Breast epithelium (tissue), 4 donors: Measurements from ENCODE around the gene GPC6. TPM values are rescaled to one million over a fixed set of nuclear protein-coding genes. Genes with fewer than 3 reads are reported as not detected.

Experiments used
- DNase-seq, 2 donors: peaks; one replicate each; pipeline ENCODE4 v3.0.0-alpha.2; 2019; ENCODE audit warnings: low spot score in 2 of 2
- H3K27ac ChIP-seq, 2 donors: fragments of 200-600 bp; sonication (generic) in 1 of 2; one replicate each; pipeline ENCODE4 v1.5.1; 2016 to 2019; ENCODE audit warnings: mild to moderate bottlenecking in 1 of 2
- H3K27me3 ChIP-seq, 2 donors: fragments of 200-600 bp; sonication (generic) in 1 of 2; one replicate each; pipeline versions ENCODE4 v1.5.1 to v1.6.0; 2017 to 2019; ENCODE audit warnings: control low read depth in 1 of 2, mild to moderate bottlenecking in 1 of 2
- H3K36me3 ChIP-seq: fragments of 200-600 bp; one replicate; pipeline ENCODE4 v1.5.1; 2019
- H3K4me1 ChIP-seq, 2 donors: fragments of 200-600 bp; sonication (generic); one replicate each; pipeline ENCODE4 v1.5.1; 2016 to 2019; ENCODE audit warnings: control low read depth in 1 of 2
- H3K4me3 ChIP-seq, 3 donors: fragments of 200-600 bp; sonication (generic); 1 replicate in 2 of 3; 2 replicates in 1 of 3; pipeline ENCODE4 v1.5.1; 2016 to 2019; ENCODE audit warnings: mild to moderate bottlenecking in 3 of 3, moderate library complexity in 2 of 3
- H3K9me3 ChIP-seq, 2 donors: fragments of 200-600 bp; sonication (generic) in 1 of 2; one replicate each; pipeline ENCODE4 v1.5.1; 2016 to 2019; ENCODE audit warnings: control low read depth in 1 of 2
- POLR2A ChIP-seq: fragments of 450-650 bp; IDR thresholded peaks from one replicate; pipeline ENCODE4 v1.6.1; 2016; ENCODE audit warnings: antibody characterized with exemption, mild to moderate bottlenecking, moderate library complexity
- POLR2AphosphoS5 ChIP-seq, 3 donors: sonication (generic); formaldehyde crosslinking; IDR thresholded peaks; one replicate each; pipeline ENCODE4 v1.6.1; 2017; ENCODE audit warnings: antibody characterized with exemption in 3 of 3
- intact Hi-C: fragments of 100-400 bp; cut with DNase I; formaldehyde crosslinking; loops from one replicate; pipeline ENCODE4 v1.15.1; 2023; ENCODE audit warnings: low total_unique reads
- total RNA-seq, 3 donors: library from RNA; depleted of rRNA; stranded (reverse); fragments of >200 nt; gene quantifications; one replicate each; pipeline ENCODE4 v1.1.0, GENCODE V29; 2016
- TF ChIP-seq, protein P1 (sequence below), 3 donors: fragments of 450-650 bp; IDR thresholded peaks; one replicate each; pipeline ENCODE4 v1.5.1; 2016 to 2017; ENCODE audit warnings: antibody characterized with exemption in 3 of 3, mild to moderate bottlenecking in 3 of 3, moderate library complexity in 3 of 3

GPC6 gene
- total RNA-seq, 3 donors from 2014 or later, result 3.5 to 44.0 (median 4.9) TPM

DNA sequence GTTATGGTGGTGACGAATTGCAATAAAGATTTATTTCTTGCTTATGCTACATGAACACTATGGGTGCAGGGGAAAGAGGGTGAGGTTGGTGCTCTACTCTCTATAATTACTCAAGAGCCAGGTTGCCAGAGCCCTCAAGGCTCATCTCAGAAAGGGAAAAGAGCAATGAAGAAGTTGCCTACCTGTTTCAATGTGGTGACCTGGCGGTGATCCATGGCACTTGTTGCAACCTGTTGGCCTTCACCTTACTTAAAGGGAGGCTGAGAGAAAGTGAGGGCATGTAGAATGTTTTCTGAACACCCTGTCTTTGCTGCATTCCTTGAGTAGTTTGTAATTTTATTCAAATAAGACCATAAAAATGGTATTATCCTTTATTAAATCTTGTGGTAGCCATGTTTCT, 394.4 kb downstream of the GPC6 start:
- intact Hi-C loops, result no loop called here
- Histone ChIP-seq H3K27ac (no peak overlapping the region), H3K4me1 (no peaks in the 10 kb centered on the region), H3K4me3 (no peak overlapping the region), H3K9me3 (no peaks in the 10 kb centered on the region), H3K36me3 (no peaks in the 10 kb centered on the region), H3K27me3 (no peaks in the 10 kb centered on the region)
- no peak for DNase-seq
- TF ChIP-seq, protein P1, sequence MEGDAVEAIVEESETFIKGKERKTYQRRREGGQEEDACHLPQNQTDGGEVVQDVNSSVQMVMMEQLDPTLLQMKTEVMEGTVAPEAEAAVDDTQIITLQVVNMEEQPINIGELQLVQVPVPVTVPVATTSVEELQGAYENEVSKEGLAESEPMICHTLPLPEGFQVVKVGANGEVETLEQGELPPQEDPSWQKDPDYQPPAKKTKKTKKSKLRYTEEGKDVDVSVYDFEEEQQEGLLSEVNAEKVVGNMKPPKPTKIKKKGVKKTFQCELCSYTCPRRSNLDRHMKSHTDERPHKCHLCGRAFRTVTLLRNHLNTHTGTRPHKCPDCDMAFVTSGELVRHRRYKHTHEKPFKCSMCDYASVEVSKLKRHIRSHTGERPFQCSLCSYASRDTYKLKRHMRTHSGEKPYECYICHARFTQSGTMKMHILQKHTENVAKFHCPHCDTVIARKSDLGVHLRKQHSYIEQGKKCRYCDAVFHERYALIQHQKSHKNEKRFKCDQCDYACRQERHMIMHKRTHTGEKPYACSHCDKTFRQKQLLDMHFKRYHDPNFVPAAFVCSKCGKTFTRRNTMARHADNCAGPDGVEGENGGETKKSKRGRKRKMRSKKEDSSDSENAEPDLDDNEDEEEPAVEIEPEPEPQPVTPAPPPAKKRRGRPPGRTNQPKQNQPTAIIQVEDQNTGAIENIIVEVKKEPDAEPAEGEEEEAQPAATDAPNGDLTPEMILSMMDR (IDR thresholded peaks at IDR 0.05), result no peak
- no peak for TF ChIP-seq POLR2AphosphoS5 (IDR thresholded peaks at IDR 0.05)
- no peak for TF ChIP-seq POLR2A

DNA sequence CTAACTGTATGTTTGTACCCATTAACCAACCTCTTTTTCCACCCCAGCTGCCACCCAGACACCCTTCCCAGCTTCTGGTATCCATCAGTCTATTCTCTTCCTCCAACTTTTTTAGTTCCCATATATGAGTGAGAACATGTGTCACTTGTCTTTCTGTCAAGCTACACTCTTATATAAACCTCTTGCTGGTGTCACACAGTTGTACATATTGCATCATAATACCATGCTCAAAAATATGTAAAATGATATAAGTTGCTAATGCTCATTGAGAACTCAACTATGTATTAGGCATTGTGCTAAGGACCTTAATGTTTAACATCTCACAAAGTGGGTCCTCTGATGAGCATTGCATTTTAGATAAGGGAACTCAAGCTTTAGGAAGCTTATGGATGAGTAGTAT, 395.4 kb downstream of the GPC6 start:
- Histone ChIP-seq H3K27ac (no peak overlapping the region), H3K27me3 (no peaks in the 10 kb centered on the region), H3K36me3 (no peaks in the 10 kb centered on the region), H3K4me3 (no peak overlapping the region), H3K9me3 (no peaks in the 10 kb centered on the region), H3K4me1 (no peaks in the 10 kb centered on the region)
- intact Hi-C loops, result no loop called here
- DNase-seq, result no peak
- TF ChIP-seq, protein P1 (IDR thresholded peaks at IDR 0.05), result no peak
- TF ChIP-seq POLR2A, result no peak
- no peak for TF ChIP-seq POLR2AphosphoS5 (IDR thresholded peaks at IDR 0.05)

DNA sequence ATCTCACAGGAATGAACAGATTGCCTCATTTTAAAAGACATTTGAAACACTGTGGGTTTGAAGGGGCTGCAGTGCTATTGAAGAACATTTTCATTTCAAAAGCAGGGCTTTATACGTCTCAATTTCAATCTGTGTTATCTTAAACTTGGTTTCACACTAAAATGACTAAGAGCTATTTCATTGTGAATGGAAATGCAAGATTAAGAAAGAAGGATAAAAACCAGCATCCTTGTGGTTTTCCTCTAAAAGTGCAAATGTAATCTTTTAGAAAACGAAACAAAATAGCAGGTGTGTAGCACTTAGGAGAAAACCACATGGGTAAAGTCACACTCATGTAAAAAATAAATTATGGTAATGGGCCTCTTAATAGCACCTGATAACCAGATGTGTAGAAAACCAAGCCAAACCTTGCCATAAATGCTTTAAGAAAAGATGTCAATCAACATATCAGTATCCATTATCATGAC, 397.7 kb downstream of the GPC6 start:
- intact Hi-C loops, result no loop called here
- no peak overlapping the region for H3K4me3 ChIP-seq
- TF ChIP-seq, protein P1 (IDR thresholded peaks at IDR 0.05), result no peak
- TF ChIP-seq POLR2A (no peak), POLR2AphosphoS5 (IDR thresholded peaks at IDR 0.05) (no peak)

DNA sequence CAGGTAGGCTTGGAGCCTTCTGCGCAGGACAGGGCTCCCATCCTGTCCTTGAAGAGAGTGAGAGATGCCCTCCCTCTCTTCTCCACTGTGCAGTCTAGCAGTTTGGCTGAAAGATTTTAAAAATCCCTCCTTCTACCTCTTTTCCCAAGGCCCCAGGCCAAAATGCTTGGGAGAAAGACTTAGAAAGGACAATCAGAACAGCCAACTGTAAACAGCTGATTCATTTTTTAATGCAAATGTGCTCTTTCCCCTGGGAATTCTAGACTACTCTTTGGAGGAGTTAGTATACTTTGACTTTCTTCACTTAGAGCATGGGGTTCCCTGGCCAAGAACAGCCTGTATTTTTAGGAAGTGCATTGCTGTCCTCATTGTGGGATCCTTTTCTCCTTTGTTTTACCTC, 398.9 kb downstream of the GPC6 start:
- no peak for DNase-seq
- Histone ChIP-seq H3K36me3 (no peaks in the 10 kb centered on the region), H3K27ac (no peak overlapping the region), H3K27me3 (no peaks in the 10 kb centered on the region), H3K9me3 (no peaks in the 10 kb centered on the region), H3K4me3 (no peak overlapping the region), H3K4me1 (no peaks in the 10 kb centered on the region)
- TF ChIP-seq POLR2AphosphoS5 (IDR thresholded peaks at IDR 0.05) (no peak), POLR2A (no peak)
- TF ChIP-seq, protein P1 (IDR thresholded peaks at IDR 0.05), result no peak
- intact Hi-C loops, result no loop called here

More for the DNA sequence above, 397.7 kb downstream of the GPC6 start:
- H3K36me3 ChIP-seq, result no peaks in the 10 kb centered on the region
- H3K9me3 ChIP-seq, result no peaks in the 10 kb centered on the region
- no peak overlapping the region for H3K27ac ChIP-seq
- no peak for DNase-seq
- no peaks in the 10 kb centered on the region for H3K4me1 ChIP-seq
- H3K27me3 ChIP-seq, result no peaks in the 10 kb centered on the region

DNA sequence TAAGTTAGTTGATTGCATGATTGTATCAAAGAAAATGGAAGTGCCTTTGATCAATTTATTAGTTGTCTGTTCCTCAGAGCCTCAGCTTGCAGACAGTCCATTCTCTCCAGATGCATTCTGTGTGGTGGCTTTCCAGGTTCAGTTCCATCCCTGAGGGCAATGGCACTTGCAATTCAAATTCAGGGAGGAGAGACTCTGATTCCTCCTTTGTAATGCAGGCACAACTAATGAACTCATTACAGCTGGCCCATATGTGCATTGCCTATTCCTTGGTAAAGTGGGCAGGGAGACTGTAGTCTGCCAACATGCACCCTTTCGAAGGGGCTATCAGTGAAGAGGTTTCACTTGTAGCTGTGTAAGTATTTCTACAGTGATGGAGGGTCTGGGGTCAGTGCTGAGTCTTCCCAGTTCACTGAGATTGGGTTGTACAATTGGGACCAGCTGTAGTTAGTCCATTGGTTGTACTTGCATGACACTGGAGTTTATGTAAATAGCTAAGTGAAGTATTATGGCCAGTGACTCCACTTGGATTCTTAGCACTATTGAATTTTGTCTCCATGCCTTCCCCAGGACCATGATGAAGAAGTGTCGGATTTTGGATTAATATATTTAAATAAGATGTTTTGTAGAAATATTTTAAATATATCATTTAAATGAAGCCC, 401.7 kb downstream of the GPC6 start:
- Histone ChIP-seq H3K36me3 (no peaks in the 10 kb centered on the region), H3K4me3 (no peak overlapping the region), H3K4me1 (no peaks in the 10 kb centered on the region), H3K27ac (no peak overlapping the region), H3K27me3 (no peaks in the 10 kb centered on the region), H3K9me3 (no peaks in the 10 kb centered on the region)
- DNase-seq, result no peak
- intact Hi-C loops, result no loop called here
- TF ChIP-seq POLR2A, result no peak
- TF ChIP-seq, protein P1 (IDR thresholded peaks at IDR 0.05), result no peak
- TF ChIP-seq POLR2AphosphoS5 (IDR thresholded peaks at IDR 0.05), result no peak
